Stimulated activated CD8-positive, alpha-beta memory T cell treated with anti-CD3 and anti-CD28 coated beads, Interleukin-12 subunit alpha, Interleukin-12 subunit beta, amount 100 ng/mL, for 24 hours (primary cell): ENCODE data around the gene NAGA.
"Not testable (repeated sequence)": the region's sequence is repeated elsewhere in the genome, so short reads cannot be mapped to it uniquely, and the experiment has no call there.

Experiments used
- DNase-seq: peaks from one replicate; pipeline ENCODE4 v3.0.0-alpha.2; 2020; ENCODE audit errors: extremely low read depth

NAGA gene

DNA sequence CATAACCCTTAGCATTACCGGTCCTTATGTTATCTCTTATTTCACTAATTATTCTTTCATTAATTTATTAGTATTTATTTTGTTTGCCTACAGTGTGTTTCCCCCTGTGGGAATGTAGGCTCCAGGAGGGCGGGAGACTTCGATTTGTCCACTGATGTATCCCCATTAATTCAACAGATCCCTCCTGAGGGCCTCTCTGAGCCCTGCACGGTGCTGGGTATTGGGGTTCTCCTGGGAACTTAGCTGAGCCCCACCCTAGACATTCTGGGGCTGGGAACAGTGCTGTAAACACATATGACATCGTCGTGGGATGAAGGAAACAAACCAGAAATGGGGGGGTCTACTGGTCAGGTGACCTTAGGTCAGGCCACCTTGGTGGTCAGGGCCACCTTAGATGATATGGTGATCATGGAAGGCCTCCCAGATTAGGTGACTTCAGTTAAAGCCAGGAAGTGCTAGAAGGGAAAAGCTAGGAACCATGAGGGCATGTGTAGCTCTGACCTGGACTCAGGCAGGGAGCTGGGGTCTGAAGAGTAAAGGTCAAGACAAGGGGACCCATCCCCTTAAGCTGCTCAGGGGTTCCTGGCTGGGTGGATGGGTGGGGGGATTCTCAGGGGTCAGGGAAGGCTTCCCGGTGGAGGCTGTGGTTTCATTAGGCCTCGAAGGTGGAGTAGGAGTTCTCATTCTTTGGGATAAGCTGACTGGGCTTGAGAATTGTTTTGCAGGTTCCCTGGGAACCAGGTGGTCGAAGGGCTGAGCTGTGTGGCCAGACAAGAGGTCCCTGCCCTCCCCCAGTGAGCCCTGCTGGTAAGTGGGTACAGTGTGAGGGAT lies 4.4 kb upstream of the NAGA start:
- DNase-seq, result no peak

GRCh38 chr22:42074132-42074811 lies 3.7 kb upstream of the NAGA start, which contains the start of gene PHETA2:
PHETA2 (plus strand) TSS chr22:42074248; CDS start chr22:42077294, 3,046 bp downstream.
- DNase-seq, result no peak

- no peak for DNase-seq
Measured at GRCh38 chr22:42073621-42074041, 3.0 kb upstream of the NAGA start.

GRCh38 chr22:42072606-42073330 lies 2.2 kb upstream of the NAGA start:
- DNase-seq, result no peak

GRCh38 chr22:42071508-42071907 lies 896 bp upstream of the NAGA start:
- not testable (repeated sequence) for DNase-seq

DNA sequence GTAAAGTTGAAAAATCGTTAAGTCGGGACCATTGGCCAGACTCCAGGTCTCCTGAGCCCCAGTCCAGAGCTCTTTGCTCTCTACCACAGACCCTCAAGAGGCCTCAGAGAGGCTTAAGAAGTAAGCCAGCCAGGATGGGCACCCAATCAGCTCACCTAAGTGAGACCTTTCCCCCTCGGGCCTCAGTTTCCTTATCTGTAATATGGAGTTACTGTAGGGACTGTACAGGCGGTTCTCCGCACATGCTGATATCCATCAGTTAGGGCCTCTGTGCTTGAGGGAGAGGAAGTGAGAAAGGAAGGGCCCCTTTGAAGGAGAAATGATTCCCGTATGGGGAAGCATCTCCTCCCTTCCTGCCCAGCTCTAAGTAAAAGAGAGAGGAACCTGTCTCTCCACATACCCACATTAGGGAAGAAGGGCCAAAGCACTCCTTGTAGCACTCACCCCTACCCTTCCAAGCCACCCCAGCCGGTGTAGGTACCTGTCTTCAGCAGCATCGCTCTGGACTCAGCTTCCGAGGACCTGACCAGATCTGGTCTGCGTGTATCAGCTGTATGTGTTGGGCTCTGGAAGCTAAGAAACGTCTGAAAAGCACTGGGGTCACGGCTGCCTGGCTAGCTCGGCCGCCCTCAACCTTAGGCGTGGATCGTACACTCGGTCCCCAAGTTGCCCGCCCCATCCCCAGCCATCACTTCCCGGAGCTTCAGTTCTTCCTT lies 653 bp downstream of the NAGA start:
- DNase-seq, result no peak

- no peak for DNase-seq
Measured at GRCh38 chr22:42068291-42068690, 2.3 kb downstream of the NAGA start.

DNA sequence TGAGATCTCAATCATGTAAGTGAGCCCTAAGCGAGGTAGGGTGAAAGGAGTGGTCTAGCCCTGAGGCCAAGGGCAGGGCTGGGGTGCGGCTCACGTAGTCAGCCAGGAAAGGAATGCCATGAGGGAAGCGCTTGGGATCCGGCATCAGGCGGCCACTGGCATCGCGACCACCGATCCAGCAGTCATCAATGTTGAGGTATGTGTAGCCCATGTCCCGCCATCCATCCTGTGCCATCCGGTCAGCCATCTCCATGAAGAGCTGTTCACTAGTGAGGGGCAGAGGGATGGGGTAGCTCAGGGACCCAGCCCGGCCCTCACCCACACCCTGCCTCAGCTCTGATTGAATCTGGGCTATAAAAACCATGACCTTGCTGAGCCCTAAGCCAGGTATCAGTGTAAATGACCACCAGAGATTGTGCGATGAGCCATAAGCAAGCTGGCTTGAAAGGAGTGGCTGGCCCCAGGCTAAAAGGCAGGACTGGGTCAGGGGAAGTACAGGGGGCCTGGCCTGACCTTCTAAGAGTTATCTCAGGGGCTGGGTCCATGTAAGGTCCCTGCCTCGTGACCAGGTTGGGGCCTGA lies 2.9 kb downstream of the NAGA start:
- no peak for DNase-seq

DNA sequence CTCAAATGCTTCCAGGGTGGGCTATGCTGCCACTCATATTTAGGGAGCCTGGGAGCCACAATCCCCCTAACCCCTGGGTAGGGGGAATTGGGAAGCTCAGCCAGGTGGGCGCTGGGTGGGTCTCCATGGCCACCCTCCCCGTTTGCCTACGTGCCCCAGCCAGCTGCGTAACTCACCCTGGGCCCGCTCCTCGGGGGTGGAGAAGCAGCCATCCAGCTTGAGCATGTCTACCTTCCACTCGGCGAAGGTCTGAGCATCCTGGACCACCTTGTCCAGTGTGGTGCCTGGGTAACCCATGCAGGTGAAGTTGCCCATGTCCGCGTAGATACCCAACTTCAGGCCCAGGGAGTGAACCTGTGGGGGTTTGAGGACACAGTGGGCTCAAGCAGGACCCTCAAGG lies 3.7 kb downstream of the NAGA start:
- DNase-seq, result no peak

DNA sequence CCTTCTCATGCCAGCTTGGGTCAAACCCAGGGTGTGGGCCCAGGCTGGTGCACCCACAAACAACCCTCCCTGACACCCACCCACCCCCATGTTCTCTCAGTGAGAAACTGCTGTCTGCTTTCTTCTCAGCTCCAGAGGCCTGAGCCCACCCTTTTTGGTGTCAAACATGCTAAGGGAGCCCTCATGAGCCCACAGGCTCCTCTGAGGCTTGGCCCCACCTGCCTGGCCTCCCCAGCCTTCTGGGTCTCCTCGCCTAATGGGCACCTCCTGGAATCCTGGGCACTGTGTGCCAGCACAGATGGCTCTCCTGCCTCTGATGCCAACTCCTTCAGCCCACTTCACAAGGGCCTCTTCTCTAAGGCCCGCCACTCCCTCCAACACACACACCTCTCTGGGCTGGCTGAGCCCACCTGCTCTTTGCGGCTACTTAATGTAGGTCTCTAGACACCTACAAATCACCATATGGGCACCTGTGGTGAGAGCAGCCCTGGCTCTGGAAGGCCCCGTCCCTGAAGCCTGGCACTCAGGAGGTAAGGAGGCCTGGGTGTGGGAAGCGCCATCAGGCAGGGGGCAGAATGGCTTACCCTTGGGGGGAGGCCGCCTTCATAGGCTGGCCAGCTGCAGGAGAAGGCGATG lies 4.4 kb downstream of the NAGA start:
- no peak for DNase-seq

- DNase-seq, result no peak
Measured at GRCh38 chr22:42065438-42066125, 5.0 kb downstream of the NAGA start.

GRCh38 chr22:42064629-42065028 lies 6.0 kb downstream of the NAGA start:
- DNase-seq, result no peak

DNA sequence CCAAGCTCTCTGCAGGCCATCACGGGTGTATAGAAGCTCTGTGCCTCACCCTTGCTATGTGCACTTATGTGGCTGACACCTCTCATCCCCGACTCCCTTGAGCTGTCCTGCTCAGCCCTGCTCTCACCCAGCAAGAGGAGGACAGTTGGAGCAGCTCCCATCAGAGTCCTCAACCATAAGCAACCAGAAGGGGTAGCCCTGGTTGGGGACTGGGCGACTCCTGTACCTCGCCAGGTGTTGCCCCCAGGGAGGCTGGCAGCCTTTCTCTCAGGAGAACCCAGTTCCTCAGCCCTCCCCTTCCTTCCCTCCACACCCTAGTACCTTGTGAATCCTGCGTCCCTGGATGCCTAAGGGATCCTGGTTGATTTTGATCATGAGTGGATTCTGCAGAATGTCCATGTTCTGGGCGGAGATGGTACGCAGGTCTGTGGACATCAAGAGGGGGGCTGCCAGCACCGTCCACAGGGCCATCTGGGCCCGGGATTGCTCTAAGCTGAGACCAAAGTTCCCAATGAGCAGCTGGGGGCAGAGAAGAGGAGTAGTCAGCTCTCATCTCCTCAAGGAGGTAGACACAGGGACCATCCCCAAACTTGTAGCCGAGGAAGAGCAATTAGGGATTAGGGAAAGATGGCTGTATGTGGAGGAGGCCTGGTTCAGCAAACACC lies 8.0 kb downstream of the NAGA start:
- no peak for DNase-seq

- DNase-seq, result no peak
Measured at GRCh38 chr22:42061041-42061440, 9.6 kb downstream of the NAGA start.

DNA sequence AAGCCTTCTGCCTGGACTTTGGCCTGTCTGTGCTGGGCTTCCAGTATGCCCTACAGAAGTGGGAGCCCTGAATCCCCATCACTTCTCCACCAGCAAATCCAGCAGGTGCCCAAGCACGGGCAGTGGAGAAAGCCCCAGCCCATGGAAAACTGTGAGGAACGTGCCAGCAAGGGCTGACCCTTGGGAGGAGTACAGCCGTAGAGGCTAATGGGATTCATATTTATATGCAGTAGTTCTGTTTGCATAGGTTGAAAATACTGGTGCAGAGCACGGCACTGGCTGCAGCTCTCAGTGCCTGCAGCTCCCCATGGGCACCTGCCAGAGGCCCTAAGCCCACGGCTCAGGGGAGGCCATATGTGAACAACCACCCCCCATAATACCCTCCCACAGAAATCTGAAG lies 10.1 kb downstream of the NAGA start:
- no peak for DNase-seq

GRCh38 chr22:42056757-42057511 lies 13.7 kb downstream of the NAGA start:
- no peak for DNase-seq

GRCh38 chr22:42052765-42053164 lies 17.8 kb downstream of the NAGA start:
- DNase-seq, result no peak

DNA sequence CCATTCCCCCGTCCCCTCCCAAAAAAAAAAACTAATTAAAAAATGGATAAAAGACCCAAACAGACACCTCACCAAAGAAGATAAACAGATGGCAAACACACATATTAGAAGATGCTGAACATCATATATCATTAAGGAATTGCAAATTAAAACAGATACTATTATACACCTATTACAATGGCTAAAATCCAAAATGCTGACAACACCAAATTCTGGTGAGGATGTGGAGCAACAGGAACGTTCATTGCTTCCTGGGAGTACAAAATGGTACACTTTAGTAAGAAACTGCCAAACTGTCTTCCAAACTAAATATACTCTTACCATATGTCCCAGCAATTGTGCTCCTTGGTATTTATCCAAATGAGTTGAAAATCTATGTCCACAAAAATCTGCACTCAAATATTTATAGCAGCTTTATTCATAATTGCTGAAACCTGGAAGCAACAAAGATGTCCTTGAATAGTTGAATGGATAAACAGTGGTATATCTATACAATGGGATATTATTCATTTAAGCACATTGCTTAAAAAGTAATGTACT lies 19.9 kb downstream of the NAGA start:
- no peak for DNase-seq

- DNase-seq, result no peak
Measured at GRCh38 chr22:42041784-42042183, 28.8 kb downstream of the NAGA start.
